Measurements from ENCODE around the gene UBR4.

GRCh38 chr1:19149736-19150135 is 60.3 kb downstream of the UBR4 start:
- no peak for TF ChIP-seq CTCF (IDR thresholded peaks at IDR 0.05)
- TF ChIP-seq POLR2A (IDR thresholded peaks at IDR 0.05), result no peak

Data from Peyer's patch (tissue), 4 donors.